Measurements from ENCODE around the gene NTN1.

DNA sequence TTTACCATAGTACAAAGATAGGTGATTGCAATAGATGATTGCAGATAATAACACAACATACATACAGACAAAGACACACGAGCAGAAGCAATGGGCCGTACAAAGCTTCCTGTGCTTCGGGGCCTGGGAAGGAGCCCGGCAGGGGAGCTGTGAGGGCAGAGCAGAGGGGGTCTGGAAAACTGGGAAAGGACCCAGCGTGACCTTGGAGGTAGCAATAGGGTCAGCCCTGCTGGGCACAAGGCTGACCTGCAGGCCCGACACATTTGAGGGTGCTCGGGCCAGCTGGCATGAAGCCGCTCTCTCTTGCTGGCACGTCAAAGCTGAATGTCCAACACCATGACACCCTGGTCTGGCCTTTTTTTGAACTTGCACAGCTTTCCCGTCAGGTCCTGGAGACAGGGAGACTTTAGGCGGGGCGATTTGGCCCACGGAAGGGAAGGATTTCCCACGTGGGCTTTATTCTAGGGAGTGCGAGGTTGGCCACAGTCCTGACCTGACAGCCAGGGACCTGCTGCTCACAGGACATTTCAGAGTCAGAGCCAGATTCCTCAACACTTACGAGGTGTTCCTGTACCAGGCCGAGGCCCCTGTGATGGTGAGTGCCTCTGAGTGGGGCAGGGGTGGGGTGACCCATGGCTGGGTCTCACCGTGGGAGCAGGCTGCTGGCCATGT lies 83.2 kb downstream of the NTN1 start:
- TF ChIP-seq, protein P1, sequence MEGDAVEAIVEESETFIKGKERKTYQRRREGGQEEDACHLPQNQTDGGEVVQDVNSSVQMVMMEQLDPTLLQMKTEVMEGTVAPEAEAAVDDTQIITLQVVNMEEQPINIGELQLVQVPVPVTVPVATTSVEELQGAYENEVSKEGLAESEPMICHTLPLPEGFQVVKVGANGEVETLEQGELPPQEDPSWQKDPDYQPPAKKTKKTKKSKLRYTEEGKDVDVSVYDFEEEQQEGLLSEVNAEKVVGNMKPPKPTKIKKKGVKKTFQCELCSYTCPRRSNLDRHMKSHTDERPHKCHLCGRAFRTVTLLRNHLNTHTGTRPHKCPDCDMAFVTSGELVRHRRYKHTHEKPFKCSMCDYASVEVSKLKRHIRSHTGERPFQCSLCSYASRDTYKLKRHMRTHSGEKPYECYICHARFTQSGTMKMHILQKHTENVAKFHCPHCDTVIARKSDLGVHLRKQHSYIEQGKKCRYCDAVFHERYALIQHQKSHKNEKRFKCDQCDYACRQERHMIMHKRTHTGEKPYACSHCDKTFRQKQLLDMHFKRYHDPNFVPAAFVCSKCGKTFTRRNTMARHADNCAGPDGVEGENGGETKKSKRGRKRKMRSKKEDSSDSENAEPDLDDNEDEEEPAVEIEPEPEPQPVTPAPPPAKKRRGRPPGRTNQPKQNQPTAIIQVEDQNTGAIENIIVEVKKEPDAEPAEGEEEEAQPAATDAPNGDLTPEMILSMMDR (IDR thresholded peaks at IDR 0.05) = no peak
- no peak for TF ChIP-seq POLR2A (IDR thresholded peaks at IDR 0.05)

Measured in ovary (tissue), 3 donors.